OCI-LY7 (cell line): ENCODE measurements around the gene KDM3B. TPM values are rescaled to one million over a fixed set of nuclear protein-coding genes. Genes with fewer than 3 reads are reported as not detected.

Source experiments
- BruUV-seq: library from RNA; stranded (reverse); fragments of 400-500 nt; replicated peaks from 2 replicates; lab custom pipeline; 2021; lab: Mats Ljungman, UMichigan
- CTCF ChIA-PET: fragments of 300-600 bp; sonication (Branson Sonifier 250); formaldehyde crosslinking; loops from one replicate; lab custom pipeline; 2022; ENCODE audit warnings: antibody characterized with exemption; ENCODE audit not compliant: unreplicated experiment; lab: Charles Lee
- POLR2A ChIA-PET: fragments of 300-600 bp; sonication (Branson Sonifier 250); formaldehyde crosslinking; loops from one replicate; lab custom pipeline; 2022; ENCODE audit warnings: antibody characterized with exemption; lab: Charles Lee
- DNase-seq: peaks from one replicate; pipeline ENCODE4 v3.0.0-alpha.2; 2015; ENCODE audit warnings: low spot score
- H2AFZ ChIP-seq: fragments of 200-600 bp; sonication (generic), shearing (Covaris generic); 2 replicates; pipeline ENCODE4 v1.6.1; 2014; ENCODE audit warnings: mild to moderate bottlenecking, antibody characterized with exemption, low read length, moderate library complexity
- H3K27ac ChIP-seq: fragments of 200-600 bp; sonication (generic); 2 replicates; pipeline ENCODE4 v1.5.1; 2014; ENCODE audit warnings: mixed run types, low read depth, mild to moderate bottlenecking, moderate library complexity, low read length, inconsistent platforms; ENCODE audit not compliant: poor library complexity, severe bottlenecking
- H3K36me3 ChIP-seq: fragments of 200-600 bp; sonication (generic); 2 replicates; pipeline ENCODE4 v1.6.1; 2014; ENCODE audit warnings: mild to moderate bottlenecking, antibody characterized with exemption, low read length, moderate library complexity, mixed read lengths; ENCODE audit not compliant: insufficient read depth
- H3K4me1 ChIP-seq: fragments of 200-600 bp; sonication (generic); 2 replicates; pipeline ENCODE4 v1.5.1; 2014; ENCODE audit warnings: mild to moderate bottlenecking, low read length; ENCODE audit not compliant: insufficient read depth, poor library complexity, severe bottlenecking
- H3K4me2 ChIP-seq: fragments of 200-600 bp; sonication (generic); 2 replicates; pipeline ENCODE4 v1.6.1; 2014; ENCODE audit warnings: mild to moderate bottlenecking, low read length
- H3K4me3 ChIP-seq: fragments of 200-600 bp; sonication (generic); 2 replicates; pipeline ENCODE4 v1.5.1; 2014; ENCODE audit warnings: mild to moderate bottlenecking, low read depth, low read length; ENCODE audit not compliant: poor library complexity, severe bottlenecking
- H3K79me2 ChIP-seq: fragments of 200-600 bp; sonication (generic); 2 replicates; pipeline ENCODE4 v1.6.1; 2016; ENCODE audit warnings: low read depth, mild to moderate bottlenecking, low read length, moderate library complexity, mixed read lengths; ENCODE audit not compliant: insufficient read depth
- H3K9me2 ChIP-seq: fragments of 200-600 bp; sonication (generic); 2 replicates; pipeline ENCODE4 v1.6.1; 2016; ENCODE audit warnings: mild to moderate bottlenecking, low read length, mixed read lengths; ENCODE audit not compliant: insufficient read depth
- H3K9me3 ChIP-seq: fragments of 200-600 bp; sonication (generic); 2 replicates; pipeline ENCODE4 v1.6.1; 2014; ENCODE audit warnings: mild to moderate bottlenecking, mixed run types, low read length, mixed read lengths
- H4K20me1 ChIP-seq: fragments of 200-600 bp; sonication (generic); 2 replicates; pipeline ENCODE4 v1.6.1; 2014; ENCODE audit warnings: mild to moderate bottlenecking, antibody characterized with exemption, low read length, moderate library complexity, mixed read lengths; ENCODE audit not compliant: insufficient read depth
- CTCF ChIP-seq: fragments of 200-600 bp; sonication (generic); conservative IDR thresholded peaks from 2 replicates; pipeline ENCODE4 v1.5.1; 2014; ENCODE audit warnings: mild to moderate bottlenecking, antibody characterized with exemption, low read length, moderate library complexity, mixed read lengths
- EZH2phosphoT487 ChIP-seq: fragments of 200-600 bp; sonication (generic); IDR thresholded peaks from 2 replicates; pipeline ENCODE4 v1.6.1; 2018; ENCODE audit warnings: low read depth, borderline replicate concordance, mild to moderate bottlenecking, mixed run types, antibody characterized with exemption, low read length, moderate library complexity, mixed read lengths
- intact Hi-C: fragments of 100-400 bp; cut with micrococcal nuclease; formaldehyde crosslinking; loops from one replicate; pipeline ENCODE4 v1.10.0; 2022; ENCODE audit not compliant: unreplicated experiment
- small RNA-seq: library from RNA; depleted of rRNA; stranded (forward); fragments of <200 nt; gene quantifications from one replicate; pipeline ENCODE3, GENCODE V24; 2014
- total RNA-seq, 2 experiments: library from RNA; depleted of rRNA in 1 of 2; stranded (reverse); fragments of >200 nt in 1 of 2; shearing (Covaris generic) in 1 of 2; gene quantifications; 2 replicates each; pipeline ENCODE4 v1.2.3, GENCODE V29; 2014 to 2022

KDM3B gene
- total RNA-seq, 2 experiments from 2014 or later = 51.1 to 64.8 TPM

DNA sequence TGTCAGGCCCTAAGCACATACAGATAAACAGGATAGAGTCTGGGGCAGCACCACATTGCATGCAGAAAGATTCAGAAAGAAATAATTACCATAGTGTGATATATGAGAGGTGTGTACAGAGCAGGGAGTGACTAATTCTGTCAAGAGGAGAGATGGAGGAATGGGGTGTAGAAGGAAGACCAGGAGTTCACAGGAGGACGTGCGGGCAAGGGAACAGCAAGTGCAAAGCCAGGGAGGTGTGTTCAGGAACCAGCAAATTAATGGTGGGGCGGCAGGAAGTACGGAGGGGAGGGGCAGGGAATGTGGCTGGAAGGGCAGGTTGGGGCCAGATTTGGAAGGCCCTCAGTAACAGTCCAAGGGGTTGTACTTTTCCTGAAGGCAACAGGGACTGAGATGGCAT lies 130.2 kb downstream of the KDM3B start:
- no peaks in the 10 kb centered on the region for H3K36me3 ChIP-seq
- no peaks in the 10 kb centered on the region for H3K9me2 ChIP-seq
- H2AFZ ChIP-seq = no peak overlapping the region
- no peak for TF ChIP-seq EZH2phosphoT487
- TF ChIP-seq CTCF = no peak
- BruUV-seq = no TSS peak
- intact Hi-C loops = no loop called here
- POLR2A ChIA-PET = no interaction called here
- no peak overlapping the region for H3K4me3 ChIP-seq
- H3K4me1 ChIP-seq = no peaks in the 10 kb centered on the region
- CTCF ChIA-PET = no interaction called here
- H3K9me3 ChIP-seq = no peaks in the 10 kb centered on the region
- no peak overlapping the region for H3K4me2 ChIP-seq
- H3K79me2 ChIP-seq = no peaks in the 10 kb centered on the region
- H3K27ac ChIP-seq = no peak overlapping the region
- no peaks in the 10 kb centered on the region for H4K20me1 ChIP-seq
- no peak for DNase-seq

Small RNA genes within 50 kb of the gene (small RNA-seq; reads per million reads assigned to genes)
- not detected for gene AC113403.1

Other genes with a start within 250 kb of the KDM3B start
- not detected in 2 replicates for gene NME5, start 213.3 kb upstream of the KDM3B start, total RNA-seq (2014; rRNA removed; shearing (Covaris generic))
- gene NME5, start 213.3 kb upstream of the KDM3B start, total RNA-seq (2022) = not detected in 2 replicates
- gene BRD8, start 174.1 kb upstream of the KDM3B start, total RNA-seq (2014; rRNA removed; shearing (Covaris generic)) = 57.7 and 71.7 TPM in 2 replicates
- gene BRD8, start 174.1 kb upstream of the KDM3B start, total RNA-seq (2022) = 92.7 and 108 TPM in 2 replicates
- 63.1 and 74.5 TPM in 2 replicates for gene KIF20A, start 173.6 kb upstream of the KDM3B start, total RNA-seq (2014; rRNA removed; shearing (Covaris generic))
- gene KIF20A, start 173.6 kb upstream of the KDM3B start, total RNA-seq (2022) = 65.1 and 76.7 TPM in 2 replicates
- 31.8 and 46.7 TPM in 2 replicates for gene CDC23, start 139.4 kb upstream of the KDM3B start, total RNA-seq (2014; rRNA removed; shearing (Covaris generic))
- gene CDC23, start 139.4 kb upstream of the KDM3B start, total RNA-seq (2022) = 36.7 and 45.0 TPM in 2 replicates
- 0.08 TPM in 1 of 2 replicates, not detected in the other for gene GFRA3, start 78.1 kb upstream of the KDM3B start, total RNA-seq (2014; rRNA removed; shearing (Covaris generic))
- not detected in 2 replicates for gene GFRA3, start 78.1 kb upstream of the KDM3B start, total RNA-seq (2022)
- gene CDC25C, start 20.9 kb upstream of the KDM3B start, total RNA-seq (2014; rRNA removed; shearing (Covaris generic)) = 19.2 and 21.8 TPM in 2 replicates
- gene CDC25C, start 20.9 kb upstream of the KDM3B start, total RNA-seq (2022) = 21.1 and 26.9 TPM in 2 replicates
- gene FAM53C, start 14.4 kb upstream of the KDM3B start, total RNA-seq (2014; rRNA removed; shearing (Covaris generic)) = 38.4 and 42.3 TPM in 2 replicates
- 46.5 and 47.8 TPM in 2 replicates for gene FAM53C, start 14.4 kb upstream of the KDM3B start, total RNA-seq (2022)
- 3.9 and 5.4 TPM in 2 replicates for gene REEP2, start 86.4 kb downstream of the KDM3B start, total RNA-seq (2014; rRNA removed; shearing (Covaris generic))
- 5.1 and 6.5 TPM in 2 replicates for gene REEP2, start 86.4 kb downstream of the KDM3B start, total RNA-seq (2022)
- 0.10 and 0.13 TPM in 2 replicates for gene EGR1, start 112.8 kb downstream of the KDM3B start, total RNA-seq (2014; rRNA removed; shearing (Covaris generic))
- gene EGR1, start 112.8 kb downstream of the KDM3B start, total RNA-seq (2022) = 0.79 and 1.1 TPM in 2 replicates
- gene ETF1, start 190.6 kb downstream of the KDM3B start, total RNA-seq (2014; rRNA removed; shearing (Covaris generic)) = 66.7 and 76.0 TPM in 2 replicates
- 116 and 123 TPM in 2 replicates for gene ETF1, start 190.6 kb downstream of the KDM3B start, total RNA-seq (2022)
- 290 and 326 TPM in 2 replicates for gene HSPA9, start 222.7 kb downstream of the KDM3B start, total RNA-seq (2014; rRNA removed; shearing (Covaris generic))
- 314 and 362 TPM in 2 replicates for gene HSPA9, start 222.7 kb downstream of the KDM3B start, total RNA-seq (2022)